Measurements from ENCODE around the gene KCNQ5. TPM values are rescaled to one million over a fixed set of nuclear protein-coding genes. Genes with fewer than 3 reads are reported as not detected.

KCNQ5 gene
- total RNA-seq, 1 donor from 2014 or later, result 10.1 TPM

DNA sequence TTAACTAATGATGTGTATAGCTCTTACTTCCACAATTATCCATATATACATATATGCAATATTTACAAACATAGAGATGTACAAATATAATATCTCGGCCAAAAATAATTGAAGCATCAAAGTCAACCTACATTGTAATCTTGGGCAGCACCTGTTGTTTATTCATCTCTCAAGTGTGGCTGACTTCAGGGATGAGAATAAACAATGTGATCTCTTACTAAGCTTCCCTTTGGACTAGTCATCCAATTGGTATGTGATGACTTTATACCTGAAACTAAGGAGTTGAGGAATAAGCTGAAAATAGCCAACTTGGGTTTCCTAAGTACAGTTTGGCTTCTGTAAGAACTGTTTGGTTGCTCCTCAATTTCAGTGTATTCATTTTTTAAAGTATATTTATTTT lies 346.8 kb downstream of the KCNQ5 start:
- CTCF ChIA-PET, result no interaction called here
- POLR2A ChIA-PET, result no interaction called here
- no peak for ATAC-seq (ENCODE audit: low read depth)
- H3K27ac Mint-ChIP-seq, result no peak overlapping the region
- H3K4me3 Mint-ChIP-seq, result no peak overlapping the region
- no peaks in the 10 kb centered on the region for H3K4me1 Mint-ChIP-seq
- H3K36me3 Mint-ChIP-seq (ENCODE audit: low read depth), result no peaks in the 10 kb centered on the region
- no peak for DNase-seq
- intact Hi-C loops (cut with micrococcal nuclease), result no loop called here
- no peaks in the 10 kb centered on the region for H3K27me3 Mint-ChIP-seq
- TF ChIP-seq, protein P1, sequence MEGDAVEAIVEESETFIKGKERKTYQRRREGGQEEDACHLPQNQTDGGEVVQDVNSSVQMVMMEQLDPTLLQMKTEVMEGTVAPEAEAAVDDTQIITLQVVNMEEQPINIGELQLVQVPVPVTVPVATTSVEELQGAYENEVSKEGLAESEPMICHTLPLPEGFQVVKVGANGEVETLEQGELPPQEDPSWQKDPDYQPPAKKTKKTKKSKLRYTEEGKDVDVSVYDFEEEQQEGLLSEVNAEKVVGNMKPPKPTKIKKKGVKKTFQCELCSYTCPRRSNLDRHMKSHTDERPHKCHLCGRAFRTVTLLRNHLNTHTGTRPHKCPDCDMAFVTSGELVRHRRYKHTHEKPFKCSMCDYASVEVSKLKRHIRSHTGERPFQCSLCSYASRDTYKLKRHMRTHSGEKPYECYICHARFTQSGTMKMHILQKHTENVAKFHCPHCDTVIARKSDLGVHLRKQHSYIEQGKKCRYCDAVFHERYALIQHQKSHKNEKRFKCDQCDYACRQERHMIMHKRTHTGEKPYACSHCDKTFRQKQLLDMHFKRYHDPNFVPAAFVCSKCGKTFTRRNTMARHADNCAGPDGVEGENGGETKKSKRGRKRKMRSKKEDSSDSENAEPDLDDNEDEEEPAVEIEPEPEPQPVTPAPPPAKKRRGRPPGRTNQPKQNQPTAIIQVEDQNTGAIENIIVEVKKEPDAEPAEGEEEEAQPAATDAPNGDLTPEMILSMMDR (IDR thresholded peaks at IDR 0.05), result no peak
- no peaks in the 10 kb centered on the region for H3K9me3 Mint-ChIP-seq

- ChIA-PET CTCF (no interaction called here), POLR2A (no interaction called here)
- Mint-ChIP-seq H3K27me3 (no peaks in the 10 kb centered on the region), H3K4me3 (no peak overlapping the region), H3K27ac (no peak overlapping the region), H3K36me3 (ENCODE audit: low read depth) (no peaks in the 10 kb centered on the region), H3K9me3 (no peaks in the 10 kb centered on the region), H3K4me1 (no peaks in the 10 kb centered on the region)
- DNase-seq, result no peak
- intact Hi-C loops (cut with micrococcal nuclease), result no loop called here
- ATAC-seq (ENCODE audit: low read depth), result no peak
- TF ChIP-seq, protein P1 (IDR thresholded peaks at IDR 0.05), result no peak
These were observed 347.8 kb downstream of the KCNQ5 start for GRCh38 chr6:72969666-72970065.

DNA sequence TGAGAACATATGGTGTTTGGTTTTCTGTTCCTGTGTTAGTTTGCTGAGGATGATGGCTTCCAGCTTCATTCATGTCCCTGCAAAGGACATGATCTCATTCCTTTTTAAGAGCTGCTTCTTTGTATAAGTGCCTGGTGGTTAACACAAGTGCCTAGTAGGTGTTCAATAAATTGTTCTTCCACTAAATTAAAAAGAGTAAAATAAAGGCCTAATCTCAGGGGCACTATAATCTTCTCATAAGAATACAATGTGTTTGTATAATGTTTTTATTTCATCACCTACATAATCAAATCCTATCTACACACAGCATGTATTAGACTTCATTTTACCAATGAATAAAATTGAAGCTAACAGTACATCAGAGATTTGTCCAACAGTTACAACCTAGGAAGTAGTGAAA lies 350.7 kb downstream of the KCNQ5 start:
- ChIA-PET CTCF (no interaction called here), POLR2A (no interaction called here)
- H3K9me3 Mint-ChIP-seq, result no peaks in the 10 kb centered on the region
- TF ChIP-seq, protein P1 (IDR thresholded peaks at IDR 0.05), result no peak
- no peak overlapping the region for H3K4me3 Mint-ChIP-seq
- ATAC-seq (ENCODE audit: low read depth), result no peak
- no peak overlapping the region for H3K27ac Mint-ChIP-seq
- intact Hi-C loops (cut with micrococcal nuclease), result no loop called here
- peaks cover 3% of the 10 kb centered on the region for H3K36me3 Mint-ChIP-seq (ENCODE audit: low read depth)
- H3K4me1 Mint-ChIP-seq, result peaks cover 14% of the 10 kb centered on the region
- DNase-seq, result no peak
- no peaks in the 10 kb centered on the region for H3K27me3 Mint-ChIP-seq

DNA sequence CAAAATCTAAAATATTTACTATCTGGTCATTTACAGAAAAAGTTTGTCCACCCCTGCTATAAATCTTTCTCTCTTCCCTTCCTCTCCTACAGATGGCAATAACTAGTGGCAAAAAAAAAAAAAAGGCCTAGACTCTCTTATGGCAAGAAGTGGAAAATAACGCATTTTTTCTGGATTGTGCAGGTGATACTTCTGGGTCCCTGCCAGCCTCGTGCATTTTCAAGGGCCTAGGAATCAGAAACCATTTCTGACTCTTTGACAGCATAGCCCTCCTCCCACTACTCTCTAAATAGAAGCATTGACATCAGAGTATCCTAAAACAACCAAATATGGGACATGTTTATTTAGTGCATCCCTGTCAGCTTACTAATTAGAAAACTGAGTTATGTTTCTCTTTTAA lies 352.4 kb downstream of the KCNQ5 start:
- ChIA-PET POLR2A (no interaction called here), CTCF (no interaction called here)
- Mint-ChIP-seq H3K36me3 (ENCODE audit: low read depth) (peaks cover 7% of the 10 kb centered on the region), H3K4me1 (peaks cover 14% of the 10 kb centered on the region), H3K9me3 (no peaks in the 10 kb centered on the region), H3K27me3 (no peaks in the 10 kb centered on the region), H3K27ac (no peak overlapping the region), H3K4me3 (no peak overlapping the region)
- DNase-seq (no peak), ATAC-seq (ENCODE audit: low read depth) (no peak)
- intact Hi-C loops (cut with micrococcal nuclease), result no loop called here
- TF ChIP-seq, protein P1 (IDR thresholded peaks at IDR 0.05), result no peak

DNA sequence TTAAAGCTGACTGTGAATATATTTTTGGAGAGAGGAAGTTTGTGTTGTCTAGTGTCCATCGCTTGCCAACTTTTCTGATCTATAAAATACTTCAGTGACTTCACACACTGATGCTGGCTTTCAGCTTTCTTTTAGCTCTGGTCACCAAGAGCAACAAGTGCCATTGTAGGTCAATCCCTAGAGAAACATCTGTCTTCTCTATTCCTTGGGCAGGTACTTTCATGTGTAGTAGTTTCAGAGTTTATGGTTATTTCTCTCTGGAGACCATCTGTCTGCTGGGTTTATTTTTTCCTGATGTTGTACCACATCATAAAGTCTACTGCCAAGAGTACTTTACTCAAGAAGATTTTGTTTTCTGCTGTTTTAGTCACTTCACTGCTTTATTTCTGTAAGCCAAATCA lies 353.5 kb downstream of the KCNQ5 start:
- no peak for DNase-seq
- ChIA-PET POLR2A (no interaction called here), CTCF (no interaction called here)
- ATAC-seq (ENCODE audit: low read depth), result no peak
- Mint-ChIP-seq H3K4me3 (no peak overlapping the region), H3K9me3 (peaks cover 3% of the 10 kb centered on the region), H3K27me3 (no peaks in the 10 kb centered on the region), H3K4me1 (peaks cover 14% of the 10 kb centered on the region), H3K36me3 (ENCODE audit: low read depth) (peaks cover 10% of the 10 kb centered on the region), H3K27ac (no peak overlapping the region)
- TF ChIP-seq, protein P1 (IDR thresholded peaks at IDR 0.05), result no peak
- intact Hi-C loops (cut with micrococcal nuclease), result no loop called here

Data from activated B cell treated with CpG ODN at 0.5 μM for 24 hours (primary cell).